OCI-M1 (cell line): Measurements from ENCODE around the gene SEMA7A.

Source experiments
- DNase-seq: peaks from one replicate; lab custom pipeline; 2025; lab: John Stamatoyannopoulos, UW

Gene SEMA7A

DNA sequence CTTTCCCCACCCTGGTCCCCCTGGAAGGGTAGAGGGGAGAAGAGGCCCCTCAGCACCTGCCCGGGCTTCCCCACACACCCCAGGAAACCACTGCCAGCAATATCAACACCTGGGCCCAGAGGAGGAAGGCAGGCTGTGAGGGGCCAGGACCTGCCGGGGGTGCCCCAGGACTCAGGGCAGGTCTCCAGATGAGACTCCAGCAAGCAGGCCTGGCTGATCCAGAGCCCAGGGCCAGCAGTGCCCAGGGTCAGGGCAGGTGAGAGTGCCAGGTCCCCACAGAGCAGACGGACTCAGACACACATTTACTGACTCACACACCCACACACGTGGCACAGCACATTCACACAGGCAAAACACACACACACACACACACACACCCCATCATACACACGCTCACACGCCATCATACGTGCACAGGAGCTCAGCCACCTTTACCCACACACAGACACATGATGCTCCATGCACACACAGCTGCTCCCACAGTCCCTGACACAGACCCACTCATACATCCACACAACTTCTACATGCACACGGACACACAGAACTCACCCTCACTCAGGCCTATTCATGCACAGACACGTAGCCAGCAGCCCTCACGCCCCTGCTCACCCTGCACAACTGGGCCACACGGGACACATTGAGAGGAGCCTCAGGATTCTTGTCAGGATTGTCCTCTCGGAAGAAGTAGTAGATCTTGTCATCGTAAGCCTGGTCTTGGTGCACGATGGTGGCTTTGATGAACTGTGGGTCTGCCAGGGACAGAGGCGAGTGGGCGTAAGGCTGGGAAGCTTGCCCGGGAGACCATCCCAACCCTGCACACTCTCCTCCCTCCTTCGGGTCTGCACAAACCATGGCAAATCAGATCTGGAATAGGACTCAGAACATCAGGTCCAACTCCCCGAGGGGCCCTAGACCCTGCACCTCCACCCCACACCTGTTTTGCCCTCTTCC lies 17.5 kb downstream of the SEMA7A start:
- DNase-seq = no peak

- DNase-seq = no peak
These were observed 19.0 kb downstream of the SEMA7A start for GRCh38 chr15:74414603-74415338.

DNA sequence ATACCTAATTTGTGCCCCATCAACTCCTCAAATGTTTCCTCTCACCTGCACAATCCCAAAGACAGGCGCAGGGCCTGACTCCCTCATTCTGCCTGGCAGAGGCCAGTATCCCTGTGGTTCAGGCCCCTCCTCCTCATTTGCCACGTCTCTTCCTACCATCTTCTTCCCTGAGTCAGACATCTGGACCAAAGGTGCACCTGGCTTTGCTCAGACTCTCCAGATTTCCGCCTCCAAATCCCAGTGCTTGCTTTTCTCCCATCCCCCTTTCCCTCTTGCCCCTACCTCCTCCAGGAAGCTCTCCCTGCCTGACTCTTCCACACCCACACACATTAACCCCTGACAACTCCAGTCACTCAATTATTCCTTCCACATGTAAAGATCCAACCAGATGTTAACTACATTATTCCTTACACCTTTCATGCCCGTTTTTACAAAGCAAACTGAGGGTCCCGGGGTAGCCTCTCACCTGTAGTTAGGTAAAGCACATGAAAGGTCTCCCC lies 19.6 kb downstream of the SEMA7A start:
- no peak for DNase-seq

- DNase-seq = no peak
These were observed 20.2 kb downstream of the SEMA7A start for GRCh38 chr15:74413350-74414080.

DNA sequence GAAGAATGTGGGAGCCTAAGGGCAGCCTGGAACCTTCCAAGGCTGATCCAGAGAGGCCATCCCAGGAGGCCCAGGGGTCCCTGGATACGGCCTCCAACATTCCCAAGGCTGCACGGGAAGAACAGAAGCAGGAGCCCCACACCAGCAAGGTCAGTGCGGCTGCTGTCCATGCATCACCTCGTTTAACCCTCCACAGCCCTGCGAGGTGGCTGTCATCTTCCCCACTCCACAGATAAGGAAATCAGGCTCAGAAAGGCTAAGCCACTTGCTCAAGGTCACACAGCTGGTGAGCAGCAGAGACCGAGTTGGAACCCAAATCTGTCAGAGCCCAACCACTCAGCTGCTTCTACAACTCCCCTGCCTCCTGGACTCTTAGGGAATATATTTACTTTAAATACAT lies 21.6 kb downstream of the SEMA7A start:
- DNase-seq = no peak

GRCh38 chr15:74411686-74412085 lies 22.1 kb downstream of the SEMA7A start:
- DNase-seq = no peak

DNA sequence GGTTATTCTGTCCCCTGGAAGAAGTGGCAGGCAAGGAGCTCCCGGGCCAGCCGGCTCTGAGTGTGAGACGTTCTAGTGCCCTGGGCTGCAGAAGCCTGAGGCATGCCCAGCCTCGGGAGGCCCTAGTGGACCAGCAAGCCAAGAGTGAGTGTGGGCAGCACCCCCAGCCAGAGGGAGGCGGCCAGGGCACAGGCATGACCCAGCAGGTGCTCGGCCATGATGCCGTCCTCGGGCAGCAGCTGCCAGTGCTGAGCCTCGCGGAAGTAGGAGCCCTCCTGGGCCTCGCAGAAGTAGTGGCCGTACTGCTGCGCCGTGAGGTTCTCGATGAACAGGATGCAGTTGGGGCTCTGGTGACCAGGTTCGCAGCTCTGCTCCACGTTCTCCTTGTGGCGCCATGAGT lies 23.3 kb downstream of the SEMA7A start:
- no peak for DNase-seq

DNA sequence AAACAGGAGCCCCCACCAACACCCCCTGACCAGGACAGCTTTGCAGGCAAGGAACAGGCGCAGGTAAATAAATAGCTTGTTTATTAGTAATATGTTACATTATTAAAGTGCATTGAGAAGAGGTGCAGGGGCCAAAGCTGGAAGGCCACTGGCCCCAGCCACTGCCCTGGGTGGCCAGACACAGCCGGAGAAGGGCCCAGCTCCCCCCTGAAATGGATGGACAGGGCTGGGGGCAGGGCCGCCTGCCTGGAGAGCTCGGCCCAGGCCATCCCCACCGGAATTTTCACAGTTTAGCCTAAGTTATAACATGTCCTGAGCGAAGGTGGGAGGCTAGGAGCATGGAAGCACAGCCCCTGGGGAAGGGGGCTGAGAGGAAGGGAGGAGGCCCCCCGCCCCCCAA lies 24.5 kb downstream of the SEMA7A start:
- no peak for DNase-seq

DNA sequence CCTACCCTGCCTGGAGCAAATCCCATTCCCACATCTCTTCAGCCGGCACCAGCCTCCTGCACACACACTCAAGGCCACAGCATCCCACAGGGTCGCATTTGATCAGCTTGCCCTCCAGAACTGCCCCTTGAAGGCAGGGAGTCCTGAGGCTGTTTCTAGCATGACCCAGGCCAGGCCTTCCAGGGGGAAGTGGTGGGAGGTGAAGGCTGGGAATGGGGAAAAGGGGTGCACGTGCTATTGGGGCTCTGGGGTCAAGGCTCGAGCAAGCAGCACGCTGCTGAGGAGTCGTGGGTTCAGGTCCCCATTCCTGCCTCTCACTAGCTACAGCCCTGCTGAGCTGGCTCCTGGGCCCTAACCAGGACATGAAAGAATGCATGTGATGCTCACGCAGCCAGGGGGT lies 24.9 kb downstream of the SEMA7A start:
- no peak for DNase-seq

DNA sequence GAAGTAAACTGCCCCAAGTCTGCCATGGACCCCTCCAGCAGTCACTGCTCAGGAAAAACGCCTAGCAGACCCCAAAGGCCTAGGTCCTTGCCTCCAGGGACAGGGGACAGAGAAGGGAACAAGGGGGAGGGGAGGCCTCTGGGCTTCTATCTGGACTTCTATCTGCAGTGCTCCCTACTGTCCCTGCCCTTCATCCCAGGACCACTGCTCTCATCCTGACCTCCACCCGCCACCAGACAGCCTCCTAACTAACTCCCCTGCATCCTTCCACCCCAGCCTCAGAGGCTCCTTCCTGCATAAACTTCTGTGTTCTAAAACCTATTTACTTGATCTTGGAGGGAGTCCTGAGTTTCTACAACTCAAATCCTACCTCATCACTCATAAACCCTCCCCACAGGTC lies 25.4 kb downstream of the SEMA7A start:
- DNase-seq = no peak

- DNase-seq = peak; percentile 79
These were observed 26.6 kb downstream of the SEMA7A start for GRCh38 chr15:74406992-74407705.

DNA sequence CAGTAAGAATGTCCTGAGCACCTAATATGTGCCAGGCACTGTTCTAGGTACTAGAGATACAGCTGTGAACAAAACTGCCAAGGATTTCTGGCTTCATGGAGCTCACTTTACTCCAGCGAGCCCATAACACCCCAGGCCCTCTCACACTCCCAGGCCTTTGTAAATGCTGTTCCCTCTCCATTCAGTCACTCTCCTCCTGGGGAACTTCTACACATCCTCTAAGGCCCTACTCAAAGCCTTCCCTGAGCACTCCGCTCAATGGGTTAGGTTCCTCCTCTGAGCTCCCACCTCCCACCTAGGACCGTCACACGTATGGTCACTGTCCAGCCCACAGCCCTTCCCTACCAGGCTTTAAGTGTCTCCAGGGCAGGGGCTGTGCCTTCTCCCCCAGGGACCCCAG lies 27.2 kb downstream of the SEMA7A start:
- DNase-seq = no peak

- no peak for DNase-seq
These were observed 27.9 kb downstream of the SEMA7A start for GRCh38 chr15:74405823-74406222.

GRCh38 chr15:74403991-74404563 lies 29.7 kb downstream of the SEMA7A start:
- DNase-seq = no peak

DNA sequence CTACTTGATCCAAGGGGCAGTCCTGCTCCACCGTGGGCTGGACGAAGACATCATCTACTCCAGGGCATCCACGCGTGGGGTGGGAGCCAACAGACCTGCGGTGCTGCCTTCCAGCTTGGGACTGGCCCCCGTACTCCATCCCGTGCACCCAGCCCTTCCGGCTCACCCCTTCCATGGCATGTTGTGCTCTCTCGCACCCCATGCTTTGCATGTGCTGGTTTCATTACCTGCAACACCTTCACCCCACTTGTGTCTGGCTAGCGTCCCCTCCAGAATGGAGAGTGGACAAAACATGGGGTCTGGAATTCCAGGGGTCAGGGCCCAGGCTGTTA lies 30.2 kb downstream of the SEMA7A start:
- DNase-seq = no peak

DNA sequence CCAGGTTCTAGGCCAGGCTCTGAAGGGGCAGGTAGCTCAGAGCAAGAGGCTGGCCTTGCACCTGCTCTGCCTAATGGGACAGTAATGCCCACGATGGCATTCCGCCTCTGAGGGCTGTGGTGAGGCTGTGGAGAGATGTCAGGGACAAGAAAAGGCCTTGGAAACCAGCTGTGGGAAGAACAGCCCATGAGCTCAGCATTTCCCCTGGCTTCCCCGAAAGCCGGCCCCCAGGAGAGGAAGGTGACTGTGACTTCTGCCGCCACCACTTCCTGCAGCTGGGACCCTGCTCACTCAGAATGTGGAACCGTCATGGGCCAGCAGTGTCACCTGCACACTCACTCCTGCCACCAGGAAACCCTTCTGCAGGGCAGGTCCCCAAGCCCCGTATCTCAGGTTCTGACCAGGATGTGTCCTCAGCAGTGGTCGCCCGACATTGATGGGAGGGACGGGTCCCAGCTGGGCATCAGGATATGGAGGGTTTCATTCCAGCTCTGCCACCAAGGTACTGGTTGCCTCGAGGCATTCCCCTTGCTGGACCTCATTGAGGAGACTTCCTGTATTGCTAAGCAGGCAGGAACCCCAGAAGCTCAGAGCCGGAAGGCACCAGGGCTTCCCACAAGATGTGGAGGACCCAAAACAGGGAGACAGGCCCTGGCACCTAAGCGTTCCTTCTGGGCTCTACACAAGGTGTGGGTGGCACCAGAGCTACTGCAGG lies 30.7 kb downstream of the SEMA7A start:
- DNase-seq = no peak

- DNase-seq = no peak
These were observed 31.4 kb downstream of the SEMA7A start for GRCh38 chr15:74402337-74402841.

GRCh38 chr15:74400915-74401757 lies 32.6 kb downstream of the SEMA7A start:
- DNase-seq = no peak

DNA sequence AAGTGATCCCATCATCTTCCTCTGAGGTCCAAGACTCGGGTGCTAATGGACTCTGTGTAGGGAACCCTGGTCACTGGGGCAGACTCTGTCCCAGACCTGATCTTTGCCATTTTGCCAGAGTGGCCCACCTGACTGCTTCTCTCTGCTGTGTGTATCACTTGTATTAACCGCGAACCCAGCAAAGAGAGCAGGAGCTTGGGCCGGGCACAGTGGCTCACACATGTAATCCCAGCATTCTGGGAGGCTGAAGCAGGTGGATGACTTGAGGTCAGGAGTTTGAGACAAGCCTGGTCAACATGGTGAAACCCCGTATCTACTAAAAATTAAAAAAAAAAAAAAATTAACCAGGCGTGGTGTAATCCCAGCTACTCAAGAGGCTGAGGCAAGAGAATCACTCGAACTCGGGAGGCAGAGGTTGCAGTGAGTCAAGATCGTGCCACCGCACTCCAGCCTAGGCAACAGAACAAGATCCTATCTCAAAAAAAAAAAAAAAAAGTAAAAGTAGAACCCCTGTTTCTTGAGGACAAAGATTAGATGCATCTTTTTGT lies 33.4 kb downstream of the SEMA7A start:
- no peak for DNase-seq
